ENCODE data around the gene TAF4B. TPM values are rescaled to one million over a fixed set of nuclear protein-coding genes. Genes with fewer than 3 reads are reported as not detected.
"Not testable (repeated sequence)": the region's sequence is repeated elsewhere in the genome, so short reads cannot be mapped to it uniquely, and the experiment has no call there.

The TAF4B gene
- total and polyA plus RNA-seq, 2 donors (not counting 1 experiment from before 2014, with no cell fraction given): 10.5 to 16.1 TPM

- Histone ChIP-seq H3K36me3 (replicated peaks in 1 of 2; ENCODE audit: control extremely low read depth in 1 of 2, control insufficient read depth in 1 of 2, extremely low read depth in 1 of 2, insufficient read depth in 2 of 2, low read length in 1 of 2) (no peaks in the 10 kb centered on the region), H3K4me1 (ENCODE audit: control insufficient read depth in 2 of 2, insufficient read depth in 2 of 2, low read length in 2 of 2) (no peaks in the 10 kb centered on the region), H3K79me2 (ENCODE audit: control insufficient read depth, insufficient read depth, low read length) (no peaks in the 10 kb centered on the region), H3K9ac (ENCODE audit: low read length) (no peak overlapping the region), H3K4me2 (replicated peaks; ENCODE audit: low read depth, low read length, poor library complexity, severe bottlenecking) (no peak overlapping the region), H3K9me3 (ENCODE audit: control extremely low read depth in 1 of 3, control insufficient read depth in 2 of 3, insufficient read depth in 1 of 3, low read length in 2 of 3) (no peaks in the 10 kb centered on the region), H4K20me1 (ENCODE audit: control insufficient read depth, insufficient read depth, low read length, poor library complexity, severe bottlenecking) (no peaks in the 10 kb centered on the region), H3K4me3 (ENCODE audit: control extremely low read depth in 1 of 5, extremely low read depth in 1 of 5, insufficient read depth in 1 of 5, low read depth in 2 of 5, low read length in 4 of 5) (no peak overlapping the region), H3K27me3 (replicated peaks in 1 of 4; ENCODE audit: control extremely low read depth in 1 of 4, control insufficient read depth in 3 of 4, insufficient read depth in 4 of 4, low read length in 3 of 4) (no peaks in the 10 kb centered on the region), H2AFZ (ENCODE audit: insufficient read depth, low read depth, low read length, poor library complexity, severe bottlenecking) (no peak overlapping the region), H3K27ac (ENCODE audit: low read length in 2 of 2) (no peak overlapping the region)
- no peak overlapping the region for H3K4me3 Mint-ChIP-seq
- no CpG with 5 or more reads among the region's 1 CpG for WGBS (ENCODE audit: insufficient coverage)
- no peak for TF ChIP-seq CTCF (IDR thresholded peaks at IDR 0.05)
- TF ChIP-seq EZH2 (IDR thresholded peaks at IDR 0.05; ENCODE audit: borderline replicate concordance, insufficient read depth, low read depth, low read length, poor library complexity, severe bottlenecking): no peak
- no peaks in the 10 kb centered on the region for H3K9me3 Mint-ChIP-seq (ENCODE audit: insufficient read depth)
- no peak overlapping the region for H3K27ac Mint-ChIP-seq
- ChIA-PET POLR2A (no interaction called here), CTCF (interaction anchor here (3.1 kb wide), 1 partner anchor 8 kb away, joined by 22 read pairs; no protein-coding TSS in a partner anchor)
- no peaks in the 10 kb centered on the region for H3K27me3 Mint-ChIP-seq
- DNase-seq (no peak), ATAC-seq (ENCODE audit: low read depth) (no peak)
- H3K4me1 Mint-ChIP-seq: no peaks in the 10 kb centered on the region
- intact Hi-C loops (cut with micrococcal nuclease): no loop called here
These were observed 149.9 kb downstream of the TAF4B start for GRCh38 chr18:26376105-26376504.

- Histone ChIP-seq H3K27me3 (replicated peaks in 1 of 4; ENCODE audit: control extremely low read depth in 1 of 4, control insufficient read depth in 3 of 4, insufficient read depth in 4 of 4, low read length in 3 of 4) (no peaks in the 10 kb centered on the region), H3K79me2 (ENCODE audit: control insufficient read depth, insufficient read depth, low read length) (no peaks in the 10 kb centered on the region), H4K20me1 (ENCODE audit: control insufficient read depth, insufficient read depth, low read length, poor library complexity, severe bottlenecking) (no peaks in the 10 kb centered on the region), H3K4me2 (replicated peaks; ENCODE audit: low read depth, low read length, poor library complexity, severe bottlenecking) (no peak overlapping the region), H3K36me3 (replicated peaks in 1 of 2; ENCODE audit: control extremely low read depth in 1 of 2, control insufficient read depth in 1 of 2, extremely low read depth in 1 of 2, insufficient read depth in 2 of 2, low read length in 1 of 2) (no peaks in the 10 kb centered on the region), H3K9ac (ENCODE audit: low read length) (no peak overlapping the region), H3K4me3 (ENCODE audit: control extremely low read depth in 1 of 5, extremely low read depth in 1 of 5, insufficient read depth in 1 of 5, low read depth in 2 of 5, low read length in 4 of 5) (no peak overlapping the region), H3K27ac (ENCODE audit: low read length in 2 of 2) (no peak overlapping the region), H3K4me1 (ENCODE audit: control insufficient read depth in 2 of 2, insufficient read depth in 2 of 2, low read length in 2 of 2) (no peaks in the 10 kb centered on the region), H3K9me3 (ENCODE audit: control extremely low read depth in 1 of 3, control insufficient read depth in 2 of 3, insufficient read depth in 1 of 3, low read length in 2 of 3) (no peaks in the 10 kb centered on the region), H2AFZ (ENCODE audit: insufficient read depth, low read depth, low read length, poor library complexity, severe bottlenecking) (no peak overlapping the region)
- DNase-seq (no peak), ATAC-seq (ENCODE audit: low read depth) (no peak)
- TF ChIP-seq EZH2 (IDR thresholded peaks at IDR 0.05; ENCODE audit: borderline replicate concordance, insufficient read depth, low read depth, low read length, poor library complexity, severe bottlenecking) (no peak), CTCF (IDR thresholded peaks at IDR 0.05) (no peak)
- Mint-ChIP-seq H3K4me3 (no peak overlapping the region), H3K27me3 (no peaks in the 10 kb centered on the region), H3K9me3 (ENCODE audit: insufficient read depth) (no peaks in the 10 kb centered on the region), H3K27ac (no peak overlapping the region), H3K4me1 (no peaks in the 10 kb centered on the region)
- ChIA-PET POLR2A (no interaction called here), CTCF (no interaction called here)
- intact Hi-C loops (cut with micrococcal nuclease): no loop called here
These were observed 152.5 kb downstream of the TAF4B start for GRCh38 chr18:26378701-26379100.

GRCh38 chr18:26381555-26381954 lies 155.3 kb downstream of the TAF4B start:
- POLR2A ChIA-PET; H3K4me3 ChIP-seq (ENCODE audit: control extremely low read depth in 1 of 5, extremely low read depth in 1 of 5, insufficient read depth in 1 of 5, low read depth in 2 of 5, low read length in 4 of 5); H3K4me3 Mint-ChIP-seq; ATAC-seq (ENCODE audit: low read depth); H3K9ac ChIP-seq (ENCODE audit: low read length); H3K4me1 Mint-ChIP-seq; H4K20me1 ChIP-seq (ENCODE audit: control insufficient read depth, insufficient read depth, low read length, poor library complexity, severe bottlenecking); H3K27me3 ChIP-seq (replicated peaks in 1 of 4; ENCODE audit: control extremely low read depth in 1 of 4, control insufficient read depth in 3 of 4, insufficient read depth in 4 of 4, low read length in 3 of 4); H3K4me1 ChIP-seq (ENCODE audit: control insufficient read depth in 2 of 2, insufficient read depth in 2 of 2, low read length in 2 of 2); DNase-seq; H3K79me2 ChIP-seq (ENCODE audit: control insufficient read depth, insufficient read depth, low read length); H3K27ac ChIP-seq (ENCODE audit: low read length in 2 of 2); H3K9me3 Mint-ChIP-seq (ENCODE audit: insufficient read depth); H3K27ac Mint-ChIP-seq; H3K36me3 ChIP-seq (replicated peaks in 1 of 2; ENCODE audit: control extremely low read depth in 1 of 2, control insufficient read depth in 1 of 2, extremely low read depth in 1 of 2, insufficient read depth in 2 of 2, low read length in 1 of 2); H3K9me3 ChIP-seq (ENCODE audit: control extremely low read depth in 1 of 3, control insufficient read depth in 2 of 3, insufficient read depth in 1 of 3, low read length in 2 of 3); H2AFZ ChIP-seq (ENCODE audit: insufficient read depth, low read depth, low read length, poor library complexity, severe bottlenecking); H3K4me2 ChIP-seq (replicated peaks; ENCODE audit: low read depth, low read length, poor library complexity, severe bottlenecking); H3K27me3 Mint-ChIP-seq; intact Hi-C loops (cut with micrococcal nuclease): not testable (repeated sequence)
- no CpG with 5 or more reads among the region's 8 CpGs for WGBS (ENCODE audit: insufficient coverage)
- CTCF ChIA-PET: interaction anchor here (0.9 to 3.4 kb wide), 4 partner anchors 11 to 270 kb away, joined by 3 to 16 read pairs (median 4); no protein-coding TSS in a partner anchor
